Stimulated activated CD8-positive, alpha-beta memory T cell treated with anti-CD3 and anti-CD28 coated beads, Interleukin-12 subunit alpha, Interleukin-12 subunit beta, amount 100 ng/mL, for 24 hours (primary cell): ENCODE results near the gene ZDHHC21.

Experiments
- DNase-seq: peaks from one replicate; pipeline ENCODE4 v3.0.0-alpha.2; 2020; ENCODE audit errors: extremely low read depth

Gene ZDHHC21, protein sequence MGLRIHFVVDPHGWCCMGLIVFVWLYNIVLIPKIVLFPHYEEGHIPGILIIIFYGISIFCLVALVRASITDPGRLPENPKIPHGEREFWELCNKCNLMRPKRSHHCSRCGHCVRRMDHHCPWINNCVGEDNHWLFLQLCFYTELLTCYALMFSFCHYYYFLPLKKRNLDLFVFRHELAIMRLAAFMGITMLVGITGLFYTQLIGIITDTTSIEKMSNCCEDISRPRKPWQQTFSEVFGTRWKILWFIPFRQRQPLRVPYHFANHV

DNA sequence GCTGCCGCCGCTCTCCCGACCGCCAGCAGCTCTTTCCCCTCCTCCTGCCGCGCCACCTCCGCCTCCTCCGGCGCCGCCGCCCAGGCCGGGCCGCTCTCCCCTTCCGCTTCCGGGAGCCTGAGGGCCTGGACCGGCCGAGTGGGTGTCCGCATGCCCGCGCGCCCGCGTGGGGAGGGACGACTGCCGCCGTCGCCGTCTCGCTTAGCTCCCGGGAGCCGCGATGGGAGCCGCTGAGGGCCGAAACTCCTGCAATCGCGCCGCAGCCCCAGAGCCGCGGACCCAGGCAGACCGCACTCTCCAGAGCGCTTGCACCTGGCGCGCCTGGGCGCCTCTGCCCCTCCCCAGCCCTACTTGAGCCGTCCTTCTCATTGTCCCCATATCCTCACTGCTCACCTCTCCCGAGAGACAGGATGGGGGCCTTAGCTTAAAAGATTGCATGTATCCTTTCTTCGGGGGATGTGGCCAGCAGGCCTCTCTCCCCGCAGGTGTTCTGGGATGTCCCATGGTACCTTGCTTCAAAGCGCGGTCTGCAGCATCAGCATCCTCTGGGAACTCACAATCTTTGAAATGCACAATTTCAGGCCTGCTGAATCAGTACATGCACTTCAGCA, at the start of gene ZDHHC21:
Gene ZDHHC21 (minus strand): TSS at position 182 of the 611 bp plus-strand sequence. CDS start 19,092 bp downstream, outside the sequence.
- peak; percentile 19 for DNase-seq

DNA sequence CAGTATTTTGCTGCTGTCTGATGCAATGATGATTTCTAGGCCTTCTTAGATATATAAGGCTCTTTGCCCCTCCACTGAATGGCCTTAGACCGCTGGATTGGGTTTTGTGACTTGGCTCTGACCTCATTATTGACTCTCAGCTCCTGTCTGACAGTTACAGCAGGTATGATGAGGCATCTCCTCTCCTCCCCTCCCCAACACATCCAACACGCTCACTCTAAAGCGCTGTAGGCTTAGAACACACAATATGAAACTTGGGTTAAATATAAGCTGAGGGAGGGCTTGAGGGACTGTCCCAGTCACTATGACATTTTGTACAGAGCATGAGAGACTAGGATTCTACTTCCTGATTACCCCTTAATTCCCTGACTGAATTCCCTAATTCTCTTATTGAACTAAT, 48.1 kb upstream of the ZDHHC21 start:
- no peak for DNase-seq

DNA sequence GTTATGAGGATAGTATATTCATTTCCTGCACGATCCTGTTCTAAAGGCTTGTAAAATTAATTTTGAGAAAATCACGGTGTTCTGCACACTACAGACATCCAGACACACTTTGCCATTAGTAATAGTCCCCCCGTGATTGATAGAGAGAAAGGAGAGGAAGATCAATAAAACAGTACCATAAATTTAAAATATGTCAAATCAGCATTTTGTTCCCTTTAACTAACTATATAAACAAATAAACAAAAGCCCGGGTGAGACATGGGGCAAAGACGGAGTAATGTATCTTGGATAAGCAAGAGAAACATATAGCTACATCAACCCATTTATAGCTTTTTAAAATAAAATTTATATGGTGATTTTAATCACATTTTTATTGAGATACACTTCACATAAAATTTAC, 39.9 kb upstream of the ZDHHC21 start:
- no peak for DNase-seq

DNA sequence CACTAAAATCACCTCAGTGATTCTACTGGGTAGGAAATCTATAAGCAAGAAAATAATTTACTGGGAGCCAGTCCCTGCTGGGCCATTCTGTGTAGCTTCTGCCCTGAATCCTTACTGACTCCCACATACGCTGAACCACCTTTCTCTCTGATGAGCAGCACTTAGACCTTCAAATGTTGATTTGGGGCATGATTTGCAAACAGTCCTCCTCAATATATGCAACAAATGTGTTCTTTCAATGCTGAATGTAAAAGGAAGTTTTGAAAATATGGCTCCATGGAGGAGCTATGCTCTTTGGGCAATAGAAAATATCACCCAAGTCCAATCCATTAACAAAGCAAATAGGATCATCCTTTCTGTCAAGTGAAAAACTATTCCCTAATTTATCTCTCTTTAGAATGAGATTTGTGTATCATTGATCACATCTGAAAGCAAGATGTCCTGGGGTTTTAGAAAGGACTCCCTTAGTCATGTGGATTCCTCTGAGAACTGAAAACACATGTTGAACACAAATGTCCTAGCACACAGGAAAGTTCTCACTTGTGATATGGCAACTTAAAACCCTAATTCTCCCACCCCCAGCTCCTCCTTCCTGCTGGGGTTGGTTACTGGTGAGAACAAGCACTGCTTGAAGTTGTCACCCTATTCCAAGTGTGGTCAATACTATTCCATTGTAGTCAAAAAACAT, 38.2 kb upstream of the ZDHHC21 start:
- DNase-seq: no peak

GRCh38 chr9:14730461-14730898, 37.2 kb upstream of the ZDHHC21 start:
- DNase-seq: no peak

- no peak for DNase-seq
These were observed 30.1 kb upstream of the ZDHHC21 start for GRCh38 chr9:14723301-14723700.

DNA sequence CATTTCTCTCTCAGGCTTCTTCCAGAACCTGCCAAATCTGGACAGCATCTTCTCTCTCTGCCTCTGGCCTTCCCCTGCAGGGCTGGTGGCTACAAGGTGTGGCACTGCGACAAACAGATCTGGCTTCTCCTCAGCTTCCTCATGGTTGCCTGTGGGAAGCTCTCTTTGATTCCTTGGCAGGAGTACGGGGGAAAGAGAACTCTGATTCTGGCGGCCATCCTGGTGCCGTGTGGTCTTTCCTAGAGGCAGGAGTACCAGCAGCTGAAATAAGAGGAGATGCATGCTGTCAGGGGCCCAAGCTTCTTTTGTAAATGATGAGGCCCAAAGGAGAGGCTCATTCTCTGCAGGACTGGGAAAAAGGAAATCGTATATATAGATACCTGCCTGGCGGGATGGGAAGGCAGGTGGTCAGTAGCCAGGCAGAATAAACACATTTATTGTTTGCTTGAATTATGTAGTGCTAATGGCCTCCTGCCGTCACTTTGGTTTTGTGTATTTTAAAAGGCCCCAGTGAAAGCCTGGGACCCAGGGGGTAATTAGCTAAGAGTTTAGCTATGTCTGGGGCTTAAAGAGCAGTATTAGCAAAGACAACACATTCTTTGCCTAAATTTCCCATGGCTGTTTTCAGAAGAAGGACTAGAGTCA, 29.3 kb upstream of the ZDHHC21 start, which contains the start of gene CER1:
Gene CER1 (minus strand): TSS at position 343 of the 645 bp plus-strand sequence. CDS start 61 bp downstream, at position 282.
- no peak for DNase-seq

- DNase-seq: no peak
These were observed 26.1 kb upstream of the ZDHHC21 start for GRCh38 chr9:14719231-14719923.

- no peak for DNase-seq
These were observed 21.9 kb upstream of the ZDHHC21 start for GRCh38 chr9:14715102-14715501.

- no peak for DNase-seq
These were observed 20.0 kb upstream of the ZDHHC21 start for GRCh38 chr9:14713187-14713767.

GRCh38 chr9:14710804-14711203, 17.6 kb upstream of the ZDHHC21 start:
- no peak for DNase-seq

- no peak for DNase-seq
These were observed 13.4 kb upstream of the ZDHHC21 start for GRCh38 chr9:14706530-14707140.

DNA sequence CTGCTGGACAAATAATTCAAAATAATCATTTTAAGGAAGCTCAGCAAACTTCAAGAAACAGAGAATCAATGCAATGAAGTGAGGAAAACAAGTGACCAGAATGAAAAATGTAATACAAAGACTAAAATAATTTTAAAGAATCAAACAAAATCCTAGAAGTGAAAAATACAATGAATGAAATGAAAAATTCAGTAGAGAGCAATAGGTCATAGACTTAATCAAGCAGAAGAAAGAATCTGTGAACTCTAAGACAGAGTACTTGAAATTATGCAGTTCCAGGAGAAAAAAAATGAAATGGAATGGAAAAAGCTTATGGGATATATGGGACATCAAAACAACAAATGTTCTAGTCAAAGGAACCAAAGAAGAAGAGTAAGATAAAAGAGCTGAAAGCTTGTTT, 11.8 kb upstream of the ZDHHC21 start:
- no peak for DNase-seq

- DNase-seq: no peak
These were observed 11.0 kb upstream of the ZDHHC21 start for GRCh38 chr9:14704281-14704680.

- no peak for DNase-seq
These were observed 9.0 kb upstream of the ZDHHC21 start for GRCh38 chr9:14702200-14702720.

DNA sequence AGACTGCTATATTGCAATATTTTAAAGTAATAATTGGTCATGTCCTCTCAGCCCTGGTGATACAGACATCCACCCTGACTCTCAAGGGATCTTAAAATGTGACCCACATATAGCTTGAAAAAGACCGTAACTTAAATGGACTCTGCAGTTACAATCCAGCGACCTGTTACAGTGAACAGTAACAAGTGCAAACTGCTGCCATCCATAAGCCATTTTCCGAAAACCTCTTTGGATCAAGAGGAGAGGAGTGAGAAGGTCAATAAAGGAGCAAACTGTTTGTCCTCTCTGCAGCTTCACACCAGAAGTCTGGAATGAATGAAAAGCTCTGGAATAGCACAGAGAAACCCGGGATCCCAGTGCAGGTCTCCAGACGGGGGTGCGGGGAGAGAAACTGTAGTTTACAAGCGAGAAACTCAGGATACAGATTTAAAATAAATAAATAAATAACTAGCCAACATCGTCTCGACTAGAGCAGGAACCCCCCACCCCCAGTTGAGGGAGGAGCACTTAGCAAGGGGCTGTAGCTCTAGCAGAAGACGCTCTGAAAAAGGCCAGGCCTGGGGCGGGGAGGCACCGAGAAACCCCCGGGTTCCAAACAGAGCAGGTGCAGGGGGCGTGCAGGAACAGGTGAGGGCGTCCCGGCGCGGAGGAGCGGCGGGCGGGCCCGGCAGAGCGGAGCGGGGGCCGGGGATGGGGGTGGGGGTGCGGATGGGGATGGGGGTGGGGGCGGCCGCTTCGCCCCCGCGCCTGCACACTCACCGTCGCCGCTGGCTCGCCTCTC, 572 bp downstream of the ZDHHC21 start:
- DNase-seq: peak; percentile 9

GRCh38 chr9:14690948-14691730, 2.1 kb downstream of the ZDHHC21 start:
- DNase-seq: no peak

DNA sequence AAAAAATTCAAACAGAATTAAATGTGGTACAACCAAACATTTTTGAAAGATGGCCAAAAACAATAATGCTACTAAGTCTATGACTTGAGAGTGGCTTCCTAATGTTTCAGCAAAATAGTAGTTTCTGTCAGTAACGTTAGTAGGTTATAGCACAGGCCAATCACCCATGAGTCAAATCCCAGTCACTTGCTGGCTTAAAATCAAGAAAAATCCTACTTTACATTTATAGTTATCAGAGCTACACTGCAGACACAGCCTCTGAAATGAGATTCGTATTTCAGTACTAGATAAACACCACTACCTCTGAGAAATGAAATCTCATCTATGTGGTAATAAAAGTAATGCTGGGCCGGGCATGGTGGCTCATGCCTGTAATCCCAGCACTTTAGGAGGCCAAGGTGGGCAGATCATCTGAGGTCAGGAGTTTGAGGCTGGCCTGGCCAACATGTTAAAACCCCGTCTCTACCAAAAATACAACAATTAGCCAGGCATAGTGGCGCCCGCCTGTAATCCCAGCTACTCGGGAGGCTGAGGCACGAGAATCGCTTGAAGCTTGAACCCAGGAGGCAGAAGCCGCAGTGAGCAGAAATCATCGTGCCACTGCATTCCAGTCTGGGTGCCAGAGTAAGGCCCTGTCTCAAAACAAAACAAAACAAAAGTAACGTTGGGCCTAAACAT, 6.1 kb downstream of the ZDHHC21 start:
- no peak for DNase-seq
